GM21723 (cell line): ENCODE measurements around the gene ERRFI1.

ENCODE experiments used
- ATAC-seq: cut with Tn5 transposase; IDR thresholded peaks from one replicate; pipeline ENCODE4 v1.9.1; 2021; ENCODE audit warnings: mild to moderate bottlenecking, moderate library complexity; ENCODE audit not compliant: unreplicated experiment

Gene ERRFI1

GRCh38 chr1:8004803-8005573, 21.1 kb downstream of the ERRFI1 start:
- ATAC-seq, result no peak

- no peak for ATAC-seq
Measured at GRCh38 chr1:8004113-8004802, 21.9 kb downstream of the ERRFI1 start.

GRCh38 chr1:8003438-8004112, 22.5 kb downstream of the ERRFI1 start:
- no peak for ATAC-seq

GRCh38 chr1:8002921-8003320, 23.2 kb downstream of the ERRFI1 start:
- ATAC-seq, result no peak

GRCh38 chr1:8002329-8002910, 23.7 kb downstream of the ERRFI1 start:
- no peak for ATAC-seq

- ATAC-seq, result no peak
Measured at GRCh38 chr1:7995437-7995836, 30.7 kb downstream of the ERRFI1 start.

- no peak for ATAC-seq
Measured at GRCh38 chr1:7994827-7995226, 31.3 kb downstream of the ERRFI1 start.

- ATAC-seq, result no peak
Measured at GRCh38 chr1:7993593-7994479, 32.3 kb downstream of the ERRFI1 start.

GRCh38 chr1:7992885-7993284, 33.2 kb downstream of the ERRFI1 start:
- no peak for ATAC-seq

- ATAC-seq, result no peak
Measured at GRCh38 chr1:7991504-7992440, 34.3 kb downstream of the ERRFI1 start.

GRCh38 chr1:7989762-7990428, 36.2 kb downstream of the ERRFI1 start:
- no peak for ATAC-seq

GRCh38 chr1:7988576-7988975, 37.5 kb downstream of the ERRFI1 start:
- ATAC-seq, result no peak

GRCh38 chr1:7987528-7987927, 38.6 kb downstream of the ERRFI1 start:
- ATAC-seq, result no peak

GRCh38 chr1:7985851-7986612, 40.1 kb downstream of the ERRFI1 start:
- no peak for ATAC-seq

GRCh38 chr1:7984811-7985210, 41.3 kb downstream of the ERRFI1 start:
- ATAC-seq, result no peak

GRCh38 chr1:7983086-7983778, 42.9 kb downstream of the ERRFI1 start:
- ATAC-seq, result no peak

GRCh38 chr1:7980984-7981383, 45.1 kb downstream of the ERRFI1 start:
- no peak for ATAC-seq
